Erythroblast (primary cell): Measurements from ENCODE around the gene SPAG16.

Experiments
- GATA1 ChIP-seq: IDR thresholded peaks from 2 replicates; pipeline ENCODE4 v1.6.1; 2011; ENCODE audit warnings: low read depth, mild to moderate bottlenecking, control low read depth, low read length, moderate library complexity
- POLR2A ChIP-seq: IDR thresholded peaks from 2 replicates; pipeline ENCODE4 v1.6.1; 2011; ENCODE audit warnings: mild to moderate bottlenecking, low read length

DNA sequence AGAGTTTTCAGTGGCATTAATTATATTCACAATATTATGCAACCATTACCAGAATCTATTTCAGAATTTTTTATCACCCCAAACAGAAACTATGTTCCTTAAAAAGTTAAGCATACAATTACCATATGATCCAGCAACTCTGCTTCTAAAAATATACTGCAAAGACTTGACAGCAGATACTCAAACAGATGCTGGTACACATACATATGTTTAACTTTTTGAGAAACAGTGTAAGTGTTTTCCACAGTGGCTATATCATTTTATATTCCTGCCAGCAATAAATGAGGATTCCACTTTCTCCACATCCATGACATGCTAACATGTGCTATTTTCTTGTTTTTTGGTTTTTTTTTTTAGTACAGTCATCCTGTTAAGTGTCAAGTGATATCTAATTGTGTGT is 687.3 kb downstream of the SPAG16 start:
- no peak for TF ChIP-seq POLR2A
- no peak for TF ChIP-seq GATA1
